ACC112 (cell line): ENCODE results near the gene TMTC1.

Experiments
- H2AFZ ChIP-seq: fragments of 200-600 bp; sonication (generic); one replicate; pipeline ENCODE4 v1.6.0; 2017; ENCODE audit warnings: antibody characterized with exemption, low read length; ENCODE audit not compliant: unreplicated experiment
- H3K27ac ChIP-seq: fragments of 200-600 bp; sonication (generic); 2 replicates; pipeline ENCODE4 v1.5.1; 2014; ENCODE audit warnings: low read depth, mild to moderate bottlenecking, antibody characterized with exemption, low read length, moderate library complexity
- H3K27me3 ChIP-seq: fragments of 200-600 bp; sonication (generic); 2 replicates; pipeline ENCODE4 v1.6.1; 2014; ENCODE audit warnings: mild to moderate bottlenecking, antibody characterized with exemption, low read length, moderate library complexity, mixed read lengths; ENCODE audit not compliant: insufficient read depth
- H3K36me3 ChIP-seq: fragments of 200-600 bp; sonication (generic); 2 replicates; pipeline ENCODE4 v1.6.1; 2016; ENCODE audit warnings: mild to moderate bottlenecking, antibody characterized with exemption, low read length, moderate library complexity, mixed read lengths; ENCODE audit not compliant: insufficient read depth
- H3K4me1 ChIP-seq: fragments of 200-600 bp; sonication (generic); one replicate; pipeline ENCODE4 v1.6.1; 2016; ENCODE audit warnings: low read length, mixed read lengths; ENCODE audit not compliant: insufficient read depth, unreplicated experiment, control insufficient read depth
- H3K4me3 ChIP-seq: fragments of 200-600 bp; sonication (generic); 2 replicates; pipeline ENCODE4 v1.5.1; 2014; ENCODE audit warnings: mild to moderate bottlenecking, low read depth, low read length
- H3K79me2 ChIP-seq: fragments of 200-600 bp; sonication (generic); one replicate; pipeline ENCODE4 v1.6.0; 2016; ENCODE audit warnings: low read length; ENCODE audit not compliant: control insufficient read depth, unreplicated experiment, insufficient read depth

Gene TMTC1

DNA sequence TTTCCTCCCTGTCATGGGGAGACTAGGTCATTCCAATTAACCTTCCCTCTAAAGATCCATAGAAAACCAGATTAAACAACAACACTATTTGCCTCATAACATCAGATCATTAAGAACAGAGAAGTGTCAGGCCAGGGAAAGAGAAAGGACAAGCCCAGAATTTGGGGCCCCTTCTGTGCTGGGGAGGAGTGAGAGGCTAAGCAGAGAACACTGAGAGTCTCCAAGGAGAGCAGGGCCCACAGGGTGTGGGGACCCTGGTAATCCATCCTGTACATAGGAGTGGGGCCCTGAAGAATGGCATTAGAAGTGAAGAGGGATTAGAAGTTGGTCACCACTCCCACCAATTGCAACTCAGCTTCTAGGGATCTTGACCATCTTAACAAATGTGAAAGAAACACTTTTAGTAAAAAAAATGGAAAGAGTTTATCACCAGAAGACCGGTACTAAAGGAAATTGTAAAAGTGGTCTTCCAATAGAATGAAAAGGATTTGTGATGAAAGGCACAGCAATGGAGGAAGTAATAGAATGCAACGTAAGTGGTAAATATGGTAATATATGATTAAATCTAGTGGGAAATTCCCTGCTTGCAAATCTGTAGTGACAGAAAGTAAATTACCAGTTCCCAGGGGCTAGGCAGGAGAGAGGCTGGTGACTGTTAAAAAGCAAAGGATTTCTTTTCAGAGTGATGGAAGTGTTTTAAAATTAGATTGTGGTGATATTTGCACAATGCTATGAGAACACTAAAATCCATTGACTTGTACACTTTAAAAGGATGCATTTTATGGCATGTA lies 14.0 kb upstream of the TMTC1 start:
- Histone ChIP-seq H3K4me3 (peak overlapping the region; percentile 46; the same call in 1 of the 2 replicates), H3K4me1 (peaks cover 15% of the 10 kb centered on the region), H3K79me2 (no peaks in the 10 kb centered on the region), H3K36me3 (no peaks in the 10 kb centered on the region), H3K27ac (no peak overlapping the region), H3K27me3 (no peaks in the 10 kb centered on the region), H2AFZ (peak overlapping the region; percentile 70)

- peak overlapping the region; percentile 46 for H3K4me3 ChIP-seq
- H3K27ac ChIP-seq = peak overlapping the region; percentile 34; the same call in 1 of the 2 replicates
- H3K4me1 ChIP-seq = peaks cover 15% of the 10 kb centered on the region
- no peaks in the 10 kb centered on the region for H3K36me3 ChIP-seq
- H2AFZ ChIP-seq = peak overlapping the region; percentile 70
- H3K79me2 ChIP-seq = no peaks in the 10 kb centered on the region
- H3K27me3 ChIP-seq = no peaks in the 10 kb centered on the region
Observed at GRCh38 chr12:29796823-29797263, 13.1 kb upstream of the TMTC1 start.

DNA sequence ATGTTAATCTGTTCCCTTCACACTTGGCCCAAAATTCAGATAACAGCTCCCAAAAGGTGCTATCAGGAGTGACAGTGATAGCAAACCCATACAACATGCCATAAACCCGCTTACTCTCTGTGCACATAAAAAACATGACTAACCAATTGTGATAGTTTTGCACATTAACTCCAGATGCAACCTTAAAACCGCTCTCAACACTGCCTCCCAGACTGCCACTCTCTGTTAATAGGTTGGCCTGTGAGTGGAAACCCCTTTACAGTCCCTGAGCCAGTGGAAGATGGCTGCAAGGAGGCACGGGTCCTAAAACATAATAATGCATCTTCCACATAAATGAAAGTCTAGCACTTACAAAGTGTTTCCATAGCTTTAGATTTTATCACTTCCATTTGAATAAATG lies 12.0 kb upstream of the TMTC1 start:
- H2AFZ ChIP-seq = no peak overlapping the region
- H3K36me3 ChIP-seq = no peaks in the 10 kb centered on the region
- H3K79me2 ChIP-seq = no peaks in the 10 kb centered on the region
- no peak overlapping the region for H3K4me3 ChIP-seq
- H3K27ac ChIP-seq = no peak overlapping the region
- H3K27me3 ChIP-seq = no peaks in the 10 kb centered on the region
- peaks cover 15% of the 10 kb centered on the region for H3K4me1 ChIP-seq

GRCh38 chr12:29794862-29795261 lies 11.1 kb upstream of the TMTC1 start:
- Histone ChIP-seq H3K4me3 (no peak overlapping the region), H3K27ac (no peak overlapping the region), H3K79me2 (no peaks in the 10 kb centered on the region), H2AFZ (no peak overlapping the region), H3K36me3 (no peaks in the 10 kb centered on the region), H3K27me3 (no peaks in the 10 kb centered on the region), H3K4me1 (peaks cover 15% of the 10 kb centered on the region)

DNA sequence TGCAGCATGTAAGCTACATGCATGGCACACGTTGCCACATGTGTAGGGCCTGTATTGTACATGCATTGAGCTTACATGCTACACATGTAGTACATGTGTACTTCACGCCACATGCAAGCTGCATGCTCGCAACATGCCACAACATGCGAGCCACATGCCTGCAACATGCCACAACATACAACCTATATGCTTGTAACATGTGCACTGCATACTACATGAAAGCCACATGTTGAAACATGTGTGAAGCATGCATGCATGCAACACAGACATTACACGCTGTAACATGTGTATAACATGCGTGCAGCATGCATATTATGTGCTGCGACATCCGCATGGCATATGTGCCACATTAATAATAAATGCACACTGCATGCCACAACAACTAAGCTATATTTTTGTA lies 9.1 kb upstream of the TMTC1 start:
- no peaks in the 10 kb centered on the region for H3K27me3 ChIP-seq
- H2AFZ ChIP-seq = no peak overlapping the region
- H3K27ac ChIP-seq = no peak overlapping the region
- H3K4me3 ChIP-seq = no peak overlapping the region
- H3K79me2 ChIP-seq = no peaks in the 10 kb centered on the region
- H3K4me1 ChIP-seq = peaks cover 15% of the 10 kb centered on the region
- no peaks in the 10 kb centered on the region for H3K36me3 ChIP-seq

- no peaks in the 10 kb centered on the region for H3K36me3 ChIP-seq
- no peaks in the 10 kb centered on the region for H3K79me2 ChIP-seq
- H2AFZ ChIP-seq = no peak overlapping the region
- H3K27me3 ChIP-seq = no peaks in the 10 kb centered on the region
- H3K4me3 ChIP-seq = no peak overlapping the region
- no peak overlapping the region for H3K27ac ChIP-seq
- peaks cover 9% of the 10 kb centered on the region for H3K4me1 ChIP-seq
Observed at GRCh38 chr12:29792132-29792531, 8.4 kb upstream of the TMTC1 start.

- peaks cover 15% of the 10 kb centered on the region; the same call in 1 of the 2 replicates for H3K36me3 ChIP-seq
- H2AFZ ChIP-seq = peak overlapping the region; percentile 14
- H3K4me1 ChIP-seq = peaks cover 12% of the 10 kb centered on the region
- peak overlapping the region; percentile 92 for H3K27ac ChIP-seq
- H3K27me3 ChIP-seq = no peaks in the 10 kb centered on the region
- peak overlapping the region; percentile 88 for H3K4me3 ChIP-seq
- H3K79me2 ChIP-seq = peaks cover 59% of the 10 kb centered on the region
Observed at GRCh38 chr12:29782871-29783772, 620 bp downstream of the TMTC1 start.

GRCh38 chr12:29782285-29782870 lies 1.4 kb downstream of the TMTC1 start:
- Histone ChIP-seq H3K27ac (peak overlapping the region; percentile 92), H2AFZ (peak overlapping the region; percentile 14), H3K27me3 (no peaks in the 10 kb centered on the region)

GRCh38 chr12:29781705-29782266 lies 2.0 kb downstream of the TMTC1 start:
- peaks cover 12% of the 10 kb centered on the region for H3K4me1 ChIP-seq
- peaks cover 15% of the 10 kb centered on the region; the same call in 1 of the 2 replicates for H3K36me3 ChIP-seq
- H2AFZ ChIP-seq = no peak overlapping the region
- H3K27me3 ChIP-seq = no peaks in the 10 kb centered on the region
- H3K4me3 ChIP-seq = peak overlapping the region; percentile 88
- peaks cover 72% of the 10 kb centered on the region for H3K79me2 ChIP-seq
- peak overlapping the region; percentile 92 for H3K27ac ChIP-seq

More at GRCh38 chr12:29782285-29782870, 1.4 kb downstream of the TMTC1 start:
- H3K4me1 ChIP-seq = peaks cover 12% of the 10 kb centered on the region
- H3K79me2 ChIP-seq = peaks cover 66% of the 10 kb centered on the region
- peaks cover 15% of the 10 kb centered on the region; the same call in 1 of the 2 replicates for H3K36me3 ChIP-seq
- peak overlapping the region; percentile 88 for H3K4me3 ChIP-seq

GRCh38 chr12:29781188-29781587 lies 2.6 kb downstream of the TMTC1 start:
- peaks cover 16% of the 10 kb centered on the region for H3K36me3 ChIP-seq
- H3K4me1 ChIP-seq = peaks cover 12% of the 10 kb centered on the region
- peak overlapping the region; percentile 92 for H3K27ac ChIP-seq
- peaks cover 78% of the 10 kb centered on the region for H3K79me2 ChIP-seq
- no peak overlapping the region for H2AFZ ChIP-seq
- no peaks in the 10 kb centered on the region for H3K27me3 ChIP-seq
- H3K4me3 ChIP-seq = peak overlapping the region; percentile 88
